ENCODE data around the gene ABLIM1. TPM values are rescaled to one million over a fixed set of nuclear protein-coding genes. Genes with fewer than 3 reads are reported as not detected.

The ABLIM1 gene
- total and polyA plus RNA-seq, 2 of the 4 experiments (the other 2 are of a cell fraction) = 7.7 to 9.9 TPM

DNA sequence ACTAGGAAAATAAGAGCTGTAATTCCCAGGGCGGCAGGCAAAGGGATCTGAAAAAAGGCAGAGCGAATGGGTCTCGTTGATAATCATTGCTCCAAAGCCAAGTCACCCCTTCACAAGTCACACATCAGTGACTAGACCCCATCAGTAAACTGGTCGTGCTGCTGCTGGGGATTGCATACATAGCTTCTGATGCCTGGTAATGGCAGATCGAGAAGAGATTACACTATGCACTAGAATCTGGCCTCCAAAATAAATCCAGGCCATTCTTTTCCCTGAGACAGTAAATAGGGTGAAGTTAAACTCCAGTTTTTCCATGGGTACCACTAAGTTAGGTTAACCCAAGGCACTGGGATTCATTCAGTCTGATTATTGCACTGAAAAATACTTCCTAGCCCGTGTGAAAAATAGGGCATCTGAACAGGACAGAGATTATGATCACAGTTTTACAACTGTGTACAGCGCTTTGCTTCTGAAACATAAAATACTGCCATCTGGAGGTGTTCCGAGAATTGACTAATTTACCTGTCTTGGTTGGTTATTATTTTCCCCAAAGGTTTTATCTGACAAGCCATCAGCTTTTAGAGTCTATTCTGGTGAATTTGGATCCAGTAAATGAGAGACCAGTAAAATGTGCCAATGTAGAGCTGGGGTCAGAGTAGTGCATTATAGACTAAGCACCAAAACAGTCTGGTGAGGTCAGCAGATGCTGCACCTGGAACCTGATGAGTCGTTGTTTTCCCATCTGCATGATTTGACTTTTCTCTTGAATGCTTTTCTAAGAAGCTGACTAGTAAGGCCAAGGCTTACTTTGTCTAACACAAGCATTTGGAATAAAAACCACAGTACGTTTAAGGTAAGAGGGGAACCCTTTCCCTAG lies 170.9 kb downstream of the ABLIM1 start:
- Histone ChIP-seq H3K56ac (ENCODE audit: extremely low read depth, insufficient read depth, low read length) (no peak overlapping the region), H2BK15ac (ENCODE audit: low read depth, low read length) (no peak overlapping the region), H3K9me3 (ENCODE audit: control insufficient read depth, insufficient read depth, low read length) (peaks cover 4% of the 10 kb centered on the region), H2AK5ac (ENCODE audit: low read depth, low read length) (no peak overlapping the region), H4K8ac (ENCODE audit: low read depth in 2 of 2, low read length in 2 of 2) (no peak overlapping the region), H2BK120ac (ENCODE audit: low read depth, low read length) (no peak overlapping the region), H4K20me1 (ENCODE audit: insufficient read depth, low read length) (no peaks in the 10 kb centered on the region), H3K9ac (ENCODE audit: low read depth, low read length) (no peak overlapping the region), H3K4ac (ENCODE audit: low read depth, low read length) (no peak overlapping the region), H3K79me1 (ENCODE audit: low read depth in 1 of 2, low read length in 2 of 2) (no peaks in the 10 kb centered on the region), H3K27ac (ENCODE audit: insufficient read depth, low read length) (no peak overlapping the region), H4K5ac (ENCODE audit: low read depth, low read length) (no peak overlapping the region), H3K4me3 (ENCODE audit: insufficient read depth, low read depth, low read length) (no peak overlapping the region), H3K36me3 (ENCODE audit: control insufficient read depth, insufficient read depth, low read length) (peaks cover 4% of the 10 kb centered on the region; the same call in 1 of the 2 replicates), H2BK5ac (ENCODE audit: low read depth, low read length, poor library complexity, severe bottlenecking) (no peak overlapping the region), H3K18ac (ENCODE audit: low read depth, low read length) (no peak overlapping the region), H3K4me2 (ENCODE audit: low read depth, low read length) (no peak overlapping the region), H2AFZ (replicated peaks; ENCODE audit: low read length, poor library complexity) (no peak overlapping the region), H3K27me3 (ENCODE audit: control insufficient read depth, insufficient read depth, low read length) (no peaks in the 10 kb centered on the region; the same call in 1 of the 2 replicates), H3K4me1 (ENCODE audit: control insufficient read depth, insufficient read depth, low read length) (no peaks in the 10 kb centered on the region), H4K91ac (ENCODE audit: insufficient read depth, low read depth, low read length) (no peak overlapping the region), H3K23ac (ENCODE audit: low read depth, low read length) (no peak overlapping the region), H3K14ac (replicated peaks; ENCODE audit: low read depth, low read length) (no peak overlapping the region), H2BK20ac (ENCODE audit: low read depth, low read length) (no peak overlapping the region), H3K9me1 (ENCODE audit: insufficient read depth, low read length) (no peaks in the 10 kb centered on the region; the same call in 1 of the 2 replicates), H2AK9ac (replicated peaks; ENCODE audit: low read depth, low read length, poor library complexity) (no peak overlapping the region)
- TF ChIP-seq FOS (IDR thresholded peaks at IDR 0.05; ENCODE audit: low read depth, low read length) = no peak
- TF ChIP-seq ELK1 (IDR thresholded peaks at IDR 0.05; ENCODE audit: borderline replicate concordance, low read depth, low read length) = no peak
- no peak for TF ChIP-seq POLR2A (IDR thresholded peaks at IDR 0.05; ENCODE audit: low read depth, low read length)
- TF ChIP-seq RCOR1 (IDR thresholded peaks at IDR 0.05; ENCODE audit: insufficient replicate concordance, low read length) = no peak
- TF ChIP-seq CEBPB (IDR thresholded peaks at IDR 0.05; ENCODE audit: low read depth, low read length) = no peak
- TF ChIP-seq USF2 (IDR thresholded peaks at IDR 0.05; ENCODE audit: low read depth, low read length) = no peak
- TF ChIP-seq MAZ (IDR thresholded peaks at IDR 0.05; ENCODE audit: borderline replicate concordance, low read depth, low read length) = no peak
- TF ChIP-seq MAFK (IDR thresholded peaks at IDR 0.05; ENCODE audit: low read depth, low read length) = no peak
- no peak for TF ChIP-seq CHD1 (IDR thresholded peaks at IDR 0.05; ENCODE audit: low read depth, low read length)
- ATAC-seq (ENCODE audit: low read depth) (no peak), DNase-seq (peak; percentile 84)
- intact Hi-C loops (cut with micrococcal nuclease) = no loop called here
- ChIA-PET CTCF (interaction anchor here (1.0 kb wide), 1 partner anchor 47 kb away, joined by 3 read pairs; no protein-coding TSS in a partner anchor), POLR2A (ENCODE audit: unreplicated experiment) (no interaction called here)
- in situ Hi-C loops (cut with MboI; ENCODE audit: low sequenced_read_pairs) = no loop called here
- WGBS, 2 experiments (ENCODE audit: extremely low coverage in 2 of 2, insufficient read length in 1 of 2) = 87% methylated on average over 3 of the region's 10 CpGs; no CpG with 5 or more reads in 1 of the 2 experiments
- no TSS peak for BruUV-seq (replicated peaks)
- dilution Hi-C loops (cut with HindIII; ENCODE audit: low sequenced_read_pairs, unreplicated experiment) = no loop called here

Data from IMR-90 (cell line).